CD4-positive, alpha-beta T cell treated with Interleukin-15 for 1 hour (primary cell): ENCODE data around the gene GBA2.

ENCODE experiments used
- DNase-seq: peaks from one replicate; pipeline ENCODE4 v3.0.0-alpha.2; 2020

Gene GBA2

GRCh38 chr9:35713578-35713977 lies 35.5 kb downstream of the GBA2 start:
- no peak for DNase-seq

- DNase-seq, result no peak
Observed at GRCh38 chr9:35712762-35713400, 36.1 kb downstream of the GBA2 start.

GRCh38 chr9:35711501-35712428 lies 37.3 kb downstream of the GBA2 start:
- no peak for DNase-seq

- no peak for DNase-seq
Observed at GRCh38 chr9:35710818-35711500, 38.1 kb downstream of the GBA2 start.

GRCh38 chr9:35708146-35708545 lies 40.9 kb downstream of the GBA2 start:
- no peak for DNase-seq

- no peak for DNase-seq
Observed at GRCh38 chr9:35706951-35707350, 42.1 kb downstream of the GBA2 start.

GRCh38 chr9:35705836-35706430 lies 43.1 kb downstream of the GBA2 start:
- DNase-seq, result no peak

GRCh38 chr9:35705372-35705771 lies 43.7 kb downstream of the GBA2 start:
- no peak for DNase-seq

GRCh38 chr9:35703906-35704672 lies 44.9 kb downstream of the GBA2 start:
- no peak for DNase-seq

- DNase-seq, result no peak
Observed at GRCh38 chr9:35702696-35703095, 46.3 kb downstream of the GBA2 start.

- no peak for DNase-seq
Observed at GRCh38 chr9:35700942-35701341, 48.1 kb downstream of the GBA2 start.

GRCh38 chr9:35700031-35700430 lies 49.0 kb downstream of the GBA2 start:
- DNase-seq, result no peak

- no peak for DNase-seq
Observed at GRCh38 chr9:35698231-35698630, 50.8 kb downstream of the GBA2 start.

GRCh38 chr9:35697486-35697885 lies 51.5 kb downstream of the GBA2 start:
- no peak for DNase-seq

GRCh38 chr9:35696520-35697215 lies 52.4 kb downstream of the GBA2 start:
- DNase-seq, result peak; percentile 61

- no peak for DNase-seq
Observed at GRCh38 chr9:35695943-35696401, 53.1 kb downstream of the GBA2 start.

- no peak for DNase-seq
Observed at GRCh38 chr9:35691757-35692301, 57.2 kb downstream of the GBA2 start.

- DNase-seq, result no peak
Observed at GRCh38 chr9:35691334-35691650, 57.7 kb downstream of the GBA2 start.

- DNase-seq, result no peak
Observed at GRCh38 chr9:35690614-35691333, 58.3 kb downstream of the GBA2 start.

GRCh38 chr9:35690294-35690613 lies 58.8 kb downstream of the GBA2 start:
- no peak for DNase-seq
